ENCODE data around the gene OAT.

OAT gene

GRCh38 chr10:124384591-124385190 is 34.0 kb downstream of the OAT start:
- DNase-seq (no peak), ATAC-seq (replicated peaks) (no peak)
- Mint-ChIP-seq H3K9me3 (no peaks in the 10 kb centered on the region), H3K27me3 (peaks cover 35 to 43% of the 10 kb centered on the region in 2 donors), H3K4me1 (peaks cover 5 to 8% of the 10 kb centered on the region in 2 donors), H3K36me3 (peaks cover 0 to 2% of the 10 kb centered on the region in 2 donors), H3K27ac (no peak overlapping the region), H3K4me3 (no peak overlapping the region)

- no peak overlapping the region for H3K27ac Mint-ChIP-seq
- peaks cover 5 to 8% of the 10 kb centered on the region in 2 donors for H3K4me1 Mint-ChIP-seq
- H3K27me3 Mint-ChIP-seq: peaks cover 36 to 48% of the 10 kb centered on the region in 2 donors
- peaks cover 0 to 2% of the 10 kb centered on the region in 2 donors for H3K36me3 Mint-ChIP-seq
- no peak for ATAC-seq (replicated peaks)
- no peak overlapping the region for H3K4me3 Mint-ChIP-seq
- H3K9me3 Mint-ChIP-seq: no peaks in the 10 kb centered on the region
- no peak for DNase-seq
Measured at GRCh38 chr10:124384172-124384571, 34.6 kb downstream of the OAT start.

- Mint-ChIP-seq H3K4me3 (no peak overlapping the region), H3K27me3 (peaks cover 36 to 54% of the 10 kb centered on the region in 2 donors), H3K36me3 (peaks cover 0 to 2% of the 10 kb centered on the region in 2 donors), H3K9me3 (no peaks in the 10 kb centered on the region), H3K27ac (no peak overlapping the region), H3K4me1 (peaks cover 5 to 8% of the 10 kb centered on the region in 2 donors)
- DNase-seq (no peak), ATAC-seq (replicated peaks) (no peak)
Measured at GRCh38 chr10:124383496-124383895, 35.2 kb downstream of the OAT start.

- Mint-ChIP-seq H3K27me3 (peaks cover 43 to 64% of the 10 kb centered on the region in 2 donors), H3K27ac (no peak overlapping the region), H3K4me3 (no peak overlapping the region), H3K4me1 (peaks cover 5 to 8% of the 10 kb centered on the region in 2 donors), H3K36me3 (peaks cover 0 to 2% of the 10 kb centered on the region in 2 donors), H3K9me3 (no peaks in the 10 kb centered on the region)
- ATAC-seq (replicated peaks): no peak
- no peak for DNase-seq
Measured at GRCh38 chr10:124381011-124381611, 37.6 kb downstream of the OAT start.

- Mint-ChIP-seq H3K4me3 (no peak overlapping the region), H3K36me3 (peaks cover 0 to 2% of the 10 kb centered on the region in 2 donors), H3K9me3 (no peaks in the 10 kb centered on the region), H3K27me3 (peaks cover 43 to 64% of the 10 kb centered on the region in 2 donors), H3K4me1 (peaks cover 5 to 8% of the 10 kb centered on the region in 2 donors), H3K27ac (no peak overlapping the region)
- no peak for ATAC-seq (replicated peaks)
- DNase-seq: no peak
Measured at GRCh38 chr10:124380256-124380995, 38.3 kb downstream of the OAT start.

DNA sequence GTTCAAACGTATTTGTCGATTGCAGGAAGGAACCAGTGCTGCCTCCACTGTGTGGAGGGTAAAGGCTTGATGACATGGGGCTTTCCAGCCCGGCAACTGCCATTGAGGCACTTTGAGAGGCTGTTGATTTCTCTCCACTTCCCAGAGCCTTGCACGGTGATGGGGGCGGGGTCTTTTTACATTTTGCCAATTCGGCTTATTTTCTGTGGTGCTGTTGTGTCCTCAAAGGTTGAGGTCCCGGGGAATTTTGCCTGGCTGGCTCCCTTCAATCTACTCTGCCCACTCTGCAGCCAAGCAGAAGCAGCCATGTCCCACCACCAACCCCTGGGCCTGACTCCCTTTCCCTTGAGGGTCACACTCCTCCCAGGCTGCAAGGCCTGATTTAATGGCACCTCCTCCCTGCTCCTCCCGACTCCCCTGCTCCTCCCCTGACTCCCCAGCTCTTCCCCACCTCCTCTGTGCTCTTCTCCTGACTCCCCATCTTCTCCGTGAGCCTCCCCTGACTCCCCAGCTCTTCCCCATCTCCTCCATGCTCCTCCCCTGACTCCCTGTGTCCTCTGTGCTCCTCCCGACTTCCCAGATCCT is 39.0 kb downstream of the OAT start:
- H3K4me1 Mint-ChIP-seq: peaks cover 5 to 8% of the 10 kb centered on the region in 2 donors
- peaks cover 38 to 60% of the 10 kb centered on the region in 2 donors for H3K27me3 Mint-ChIP-seq
- ATAC-seq (replicated peaks) (no peak), DNase-seq (no peak)
- no peaks in the 10 kb centered on the region for H3K9me3 Mint-ChIP-seq
- H3K36me3 Mint-ChIP-seq: peaks cover 0 to 2% of the 10 kb centered on the region in 2 donors
- no peak overlapping the region for H3K4me3 Mint-ChIP-seq
- no peak overlapping the region for H3K27ac Mint-ChIP-seq

GRCh38 chr10:124378881-124379471 is 39.7 kb downstream of the OAT start:
- ATAC-seq (replicated peaks): no peak
- H3K9me3 Mint-ChIP-seq: no peaks in the 10 kb centered on the region
- no peak overlapping the region for H3K27ac Mint-ChIP-seq
- peaks cover 0 to 2% of the 10 kb centered on the region in 2 donors for H3K36me3 Mint-ChIP-seq
- H3K4me3 Mint-ChIP-seq: no peak overlapping the region
- no peak for DNase-seq
- peaks cover 37 to 54% of the 10 kb centered on the region in 2 donors for H3K27me3 Mint-ChIP-seq
- peaks cover 5 to 8% of the 10 kb centered on the region in 2 donors for H3K4me1 Mint-ChIP-seq

DNA sequence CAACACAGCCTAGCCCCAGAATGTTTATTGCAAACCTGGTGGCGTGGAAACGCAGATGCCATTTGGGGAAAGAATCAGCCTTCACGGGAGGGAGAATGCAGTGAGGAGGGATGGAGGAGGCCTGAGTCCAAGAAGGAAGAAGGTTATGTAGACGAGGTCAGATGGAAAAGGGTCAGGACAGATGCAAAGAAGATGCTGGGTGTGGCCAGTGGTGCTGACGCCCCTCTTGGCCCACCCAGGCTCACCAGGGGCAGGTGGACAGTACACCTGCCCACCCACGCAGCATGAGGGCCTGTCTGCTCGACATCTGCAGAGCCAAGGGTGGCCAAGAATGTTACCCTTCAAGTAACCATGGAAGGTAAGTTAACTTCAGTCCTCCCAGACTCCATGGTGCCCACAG is 40.5 kb downstream of the OAT start:
- Mint-ChIP-seq H3K4me3 (no peak overlapping the region), H3K27ac (no peak overlapping the region), H3K9me3 (no peaks in the 10 kb centered on the region), H3K27me3 (peaks cover 34 to 47% of the 10 kb centered on the region in 2 donors), H3K4me1 (peaks cover 5 to 8% of the 10 kb centered on the region in 2 donors), H3K36me3 (peaks cover 0 to 1% of the 10 kb centered on the region in 2 donors)
- DNase-seq (no peak), ATAC-seq (replicated peaks) (no peak)

DNA sequence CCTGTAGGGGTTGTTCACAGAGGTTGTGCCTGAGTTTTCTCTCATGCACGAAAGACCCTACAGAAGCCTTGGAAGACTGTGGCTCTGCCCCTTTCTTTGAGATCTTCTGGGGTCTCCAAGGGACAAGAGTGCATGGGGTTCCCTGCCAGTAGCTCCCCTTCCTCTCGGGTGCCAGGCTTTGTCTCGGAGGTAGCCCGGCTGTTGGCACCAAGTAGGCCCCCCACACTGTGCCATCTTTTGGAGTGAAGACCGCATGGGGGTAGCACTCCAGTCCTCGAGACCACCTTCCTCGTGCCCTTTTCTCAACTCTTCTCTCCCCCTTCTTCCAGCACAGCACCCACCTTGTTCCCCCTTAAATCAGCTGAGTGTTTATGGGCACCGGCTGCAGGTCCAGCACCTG is 41.6 kb downstream of the OAT start:
- H3K9me3 Mint-ChIP-seq: peaks cover 0 to under 1% of the 10 kb centered on the region in 2 donors
- H3K36me3 Mint-ChIP-seq: peaks cover 0 to 1% of the 10 kb centered on the region in 2 donors
- DNase-seq (no peak), ATAC-seq (replicated peaks) (no peak)
- no peak overlapping the region for H3K27ac Mint-ChIP-seq
- no peak overlapping the region for H3K4me3 Mint-ChIP-seq
- H3K27me3 Mint-ChIP-seq: peaks cover 32 to 44% of the 10 kb centered on the region in 2 donors
- H3K4me1 Mint-ChIP-seq: peaks cover 5 to 8% of the 10 kb centered on the region in 2 donors

- DNase-seq (no peak), ATAC-seq (replicated peaks) (no peak)
- Mint-ChIP-seq H3K27me3 (peaks cover 26 to 45% of the 10 kb centered on the region in 2 donors), H3K4me3 (no peak overlapping the region), H3K4me1 (peaks cover 5 to 8% of the 10 kb centered on the region in 2 donors), H3K36me3 (peaks cover 0 to 5% of the 10 kb centered on the region in 2 donors), H3K9me3 (peaks cover 3 to 6% of the 10 kb centered on the region in 2 donors), H3K27ac (no peak overlapping the region)
Measured at GRCh38 chr10:124376411-124376810, 42.3 kb downstream of the OAT start.

DNA sequence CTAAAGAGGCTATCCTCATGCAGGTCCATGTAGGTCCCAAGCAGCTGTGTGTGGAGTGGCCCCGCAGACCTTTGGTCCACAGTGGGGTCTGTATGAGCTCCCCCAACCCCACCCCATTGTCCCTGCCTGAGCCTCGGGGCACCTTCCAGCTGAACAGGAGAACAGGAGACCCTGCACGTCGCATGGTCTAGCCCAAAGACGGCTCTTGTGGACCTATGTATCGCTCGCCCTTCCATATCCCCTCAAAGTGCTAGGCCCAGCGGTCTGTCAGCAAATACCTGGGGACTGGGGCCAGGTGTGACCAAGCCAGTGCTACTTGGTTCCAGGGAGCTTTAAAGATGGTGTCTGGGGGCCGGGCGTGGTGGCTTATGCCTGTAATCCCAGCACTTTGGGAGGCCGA is 43.0 kb downstream of the OAT start:
- H3K27me3 Mint-ChIP-seq: peaks cover 23 to 45% of the 10 kb centered on the region in 2 donors
- DNase-seq (no peak), ATAC-seq (replicated peaks) (no peak)
- peaks cover 3 to 9% of the 10 kb centered on the region in 2 donors for H3K9me3 Mint-ChIP-seq
- H3K36me3 Mint-ChIP-seq: peaks cover 0 to 9% of the 10 kb centered on the region in 2 donors
- peaks cover 0 to 2% of the 10 kb centered on the region in 2 donors for H3K4me1 Mint-ChIP-seq
- H3K4me3 Mint-ChIP-seq: no peak overlapping the region
- no peak overlapping the region for H3K27ac Mint-ChIP-seq

DNA sequence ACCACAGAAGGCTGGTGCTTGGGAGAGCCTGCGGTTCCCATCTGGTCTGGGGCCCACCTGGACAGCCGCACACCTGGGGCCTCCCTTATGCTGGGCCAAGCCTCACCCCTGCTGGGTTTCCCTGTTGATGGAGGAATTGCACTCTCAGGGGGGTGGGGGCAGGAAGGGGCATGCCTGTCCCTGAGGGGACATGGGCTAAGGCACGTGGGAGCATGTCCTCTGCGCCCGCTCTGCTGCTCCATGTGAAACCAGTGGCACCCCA is 43.4 kb downstream of the OAT start:
- H3K27ac Mint-ChIP-seq: no peak overlapping the region
- peaks cover 3 to 9% of the 10 kb centered on the region in 2 donors for H3K9me3 Mint-ChIP-seq
- H3K4me1 Mint-ChIP-seq: no peaks in the 10 kb centered on the region
- ATAC-seq (replicated peaks) (no peak), DNase-seq (no peak)
- peaks cover 19 to 45% of the 10 kb centered on the region in 2 donors for H3K27me3 Mint-ChIP-seq
- H3K4me3 Mint-ChIP-seq: no peak overlapping the region
- H3K36me3 Mint-ChIP-seq: peaks cover 0 to 8% of the 10 kb centered on the region in 2 donors

- peaks cover 0 to 1% of the 10 kb centered on the region in 2 donors for H3K4me1 Mint-ChIP-seq
- H3K9me3 Mint-ChIP-seq: peaks cover 3 to 9% of the 10 kb centered on the region in 2 donors
- H3K27me3 Mint-ChIP-seq: peaks cover 14 to 45% of the 10 kb centered on the region in 2 donors
- DNase-seq: no peak
- ATAC-seq (replicated peaks): no peak
- peaks cover 0 to 8% of the 10 kb centered on the region in 2 donors for H3K36me3 Mint-ChIP-seq
- H3K4me3 Mint-ChIP-seq: no peak overlapping the region
- H3K27ac Mint-ChIP-seq: no peak overlapping the region
Measured at GRCh38 chr10:124374535-124375352, 44.0 kb downstream of the OAT start.
